Endothelial cell of umbilical vein (primary cell): ENCODE measurements around the gene KHK.

Source experiments
- CTCF ChIP-seq, 2 donors: IDR thresholded peaks; 1 replicate in 1 of 2; 2 replicates in 1 of 2; pipeline ENCODE4 v1.5.1; 2011; ENCODE audit warnings: low read length in 2 of 2, mild to moderate bottlenecking in 2 of 2, moderate library complexity in 2 of 2, control low read depth in 1 of 2, inconsistent platforms in 1 of 2, low read depth in 1 of 2; ENCODE audit not compliant: insufficient read depth in 1 of 2; ENCODE audit errors: extremely low read depth in 1 of 2
- EZH2 ChIP-seq: IDR thresholded peaks from 2 replicates; pipeline ENCODE4 v1.6.1; 2012; ENCODE audit warnings: borderline replicate concordance, low read depth, mild to moderate bottlenecking, moderate library complexity, low read length, inconsistent platforms; ENCODE audit not compliant: severe bottlenecking
- FOS ChIP-seq: IDR thresholded peaks from 2 replicates; pipeline ENCODE4 v1.6.1; 2011; ENCODE audit warnings: mild to moderate bottlenecking, low read length, moderate library complexity, borderline replicate concordance; ENCODE audit not compliant: insufficient read depth
- GATA2 ChIP-seq: IDR thresholded peaks from 2 replicates; pipeline ENCODE4 v1.7.0; 2011; ENCODE audit warnings: low read depth, mild to moderate bottlenecking, moderate library complexity, mixed read lengths, low read length; ENCODE audit not compliant: insufficient read length, insufficient read depth
- JUN ChIP-seq: IDR thresholded peaks from 2 replicates; pipeline ENCODE4 v1.6.1; 2011; ENCODE audit warnings: borderline replicate concordance, low read depth; ENCODE audit not compliant: insufficient read length, insufficient read depth
- MAX ChIP-seq: IDR thresholded peaks from 2 replicates; pipeline ENCODE4 v1.6.1; 2011; ENCODE audit not compliant: insufficient read depth, insufficient read length
- MYC ChIP-seq: IDR thresholded peaks from one replicate; pipeline ENCODE4 v1.6.1; 2011; ENCODE audit warnings: mild to moderate bottlenecking, low read depth, low read length
- POLR2A ChIP-seq: IDR thresholded peaks from 2 replicates; pipeline ENCODE4 v1.6.1; 2012; ENCODE audit warnings: low read depth, mild to moderate bottlenecking, control low read depth, low read length
- POLR2AphosphoS5 ChIP-seq: IDR thresholded peaks from 2 replicates; pipeline ENCODE4 v1.6.1; 2012; ENCODE audit warnings: low read depth, mild to moderate bottlenecking, control low read depth, low read length, moderate library complexity; ENCODE audit not compliant: insufficient read depth

GRCh38 chr2:27133195-27133875 is 46.8 kb downstream of the KHK start:
- TF ChIP-seq CTCF (IDR thresholded peaks at IDR 0.05; ENCODE audit: extremely low read depth in 1 of 2, insufficient read depth in 1 of 2, low read depth in 1 of 2, low read length in 2 of 2) (no peak), POLR2AphosphoS5 (no peak), JUN (no peak), GATA2 (no peak), POLR2A (no peak), EZH2 (no peak), FOS (no peak), MAX (no peak), MYC (no peak)
